Measurements from ENCODE around the gene RAI2. TPM values are rescaled to one million over a fixed set of nuclear protein-coding genes. Genes with fewer than 3 reads are reported as not detected.

RAI2 gene
- total RNA-seq, 1 experiment from 2014 or later: 0.77 TPM

DNA sequence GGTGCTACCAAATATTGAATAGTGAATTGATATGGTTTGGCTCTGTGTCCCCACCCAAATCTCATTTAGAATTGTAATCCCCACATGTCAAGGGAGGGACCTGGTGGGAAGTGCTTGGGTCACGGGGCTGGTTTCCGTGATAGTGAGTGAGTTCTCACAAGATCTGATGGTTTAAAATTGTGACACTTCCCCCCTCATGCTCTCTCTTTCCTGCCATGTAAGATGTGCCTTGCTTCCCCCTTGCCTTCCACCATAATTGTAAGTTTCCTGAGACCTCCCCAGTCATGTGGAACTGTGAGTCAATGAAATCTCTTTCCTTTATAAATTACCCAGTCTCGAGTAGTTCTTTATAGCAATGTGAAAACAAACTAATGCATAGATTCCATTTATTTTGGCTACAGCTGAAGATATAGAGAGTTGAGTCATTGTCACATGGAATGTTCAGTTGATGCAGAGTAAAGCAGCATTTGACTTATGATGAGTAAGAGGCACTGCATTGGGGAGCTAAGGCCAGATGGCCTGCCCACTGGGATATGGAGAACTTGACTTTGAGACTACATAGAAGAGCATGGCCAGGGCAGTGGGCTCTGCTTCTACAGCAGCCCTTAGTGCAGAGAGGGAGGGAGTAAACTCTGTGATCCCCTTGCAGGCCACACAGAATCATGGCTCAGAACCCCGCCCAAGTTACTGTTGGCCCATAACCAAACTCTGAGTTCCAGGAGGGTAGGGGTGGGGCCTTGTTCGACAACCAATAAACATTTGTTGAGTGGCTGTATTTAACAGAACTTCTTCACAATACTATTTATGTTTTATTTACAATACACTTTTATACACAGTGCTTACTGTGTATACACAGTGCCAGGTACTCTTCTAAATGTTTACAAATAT is 34.2 kb downstream of the RAI2 start:
- no peak for ATAC-seq
- Mint-ChIP-seq H3K4me3 (no peak overlapping the region), H3K27me3 (ENCODE audit: low read depth) (no peaks in the 10 kb centered on the region; the same call in 1 of the 2 replicates), H3K27ac (no peak overlapping the region), H3K9me3 (peaks cover 5% of the 10 kb centered on the region), H3K4me1 (peaks cover 3% of the 10 kb centered on the region; the same call in 1 of the 2 replicates), H3K36me3 (0 out of 2 replicates have a peak, but pooled peaks cover 3% of the 10 kb centered on the region)
- ChIA-PET CTCF (no interaction called here), POLR2A (no interaction called here)
- DNase-seq (ENCODE audit: low spot score): no peak
- TF ChIP-seq, protein P1, sequence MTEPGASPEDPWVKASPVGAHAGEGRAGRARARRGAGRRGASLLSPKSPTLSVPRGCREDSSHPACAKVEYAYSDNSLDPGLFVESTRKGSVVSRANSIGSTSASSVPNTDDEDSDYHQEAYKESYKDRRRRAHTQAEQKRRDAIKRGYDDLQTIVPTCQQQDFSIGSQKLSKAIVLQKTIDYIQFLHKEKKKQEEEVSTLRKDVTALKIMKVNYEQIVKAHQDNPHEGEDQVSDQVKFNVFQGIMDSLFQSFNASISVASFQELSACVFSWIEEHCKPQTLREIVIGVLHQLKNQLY (CRISPR knock-in tag; IDR thresholded peaks at IDR 0.05): no peak
- TF ChIP-seq, protein P2, sequence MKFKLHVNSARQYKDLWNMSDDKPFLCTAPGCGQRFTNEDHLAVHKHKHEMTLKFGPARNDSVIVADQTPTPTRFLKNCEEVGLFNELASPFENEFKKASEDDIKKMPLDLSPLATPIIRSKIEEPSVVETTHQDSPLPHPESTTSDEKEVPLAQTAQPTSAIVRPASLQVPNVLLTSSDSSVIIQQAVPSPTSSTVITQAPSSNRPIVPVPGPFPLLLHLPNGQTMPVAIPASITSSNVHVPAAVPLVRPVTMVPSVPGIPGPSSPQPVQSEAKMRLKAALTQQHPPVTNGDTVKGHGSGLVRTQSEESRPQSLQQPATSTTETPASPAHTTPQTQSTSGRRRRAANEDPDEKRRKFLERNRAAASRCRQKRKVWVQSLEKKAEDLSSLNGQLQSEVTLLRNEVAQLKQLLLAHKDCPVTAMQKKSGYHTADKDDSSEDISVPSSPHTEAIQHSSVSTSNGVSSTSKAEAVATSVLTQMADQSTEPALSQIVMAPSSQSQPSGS (CRISPR knock-in tag; IDR thresholded peaks at IDR 0.05; ENCODE audit: borderline replicate concordance, low read depth): no peak
- TF ChIP-seq GRHL2 (CRISPR knock-in tag; IDR thresholded peaks at IDR 0.05; ENCODE audit: insufficient replicate concordance, severe bottlenecking): no peak
- TF ChIP-seq TCF7 (CRISPR knock-in tag; IDR thresholded peaks at IDR 0.05; ENCODE audit: low read depth): no peak
- TF ChIP-seq, protein P3, sequence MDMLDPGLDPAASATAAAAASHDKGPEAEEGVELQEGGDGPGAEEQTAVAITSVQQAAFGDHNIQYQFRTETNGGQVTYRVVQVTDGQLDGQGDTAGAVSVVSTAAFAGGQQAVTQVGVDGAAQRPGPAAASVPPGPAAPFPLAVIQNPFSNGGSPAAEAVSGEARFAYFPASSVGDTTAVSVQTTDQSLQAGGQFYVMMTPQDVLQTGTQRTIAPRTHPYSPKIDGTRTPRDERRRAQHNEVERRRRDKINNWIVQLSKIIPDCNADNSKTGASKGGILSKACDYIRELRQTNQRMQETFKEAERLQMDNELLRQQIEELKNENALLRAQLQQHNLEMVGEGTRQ (CRISPR knock-in tag; IDR thresholded peaks at IDR 0.05): no peak
- TF ChIP-seq, protein P4, sequence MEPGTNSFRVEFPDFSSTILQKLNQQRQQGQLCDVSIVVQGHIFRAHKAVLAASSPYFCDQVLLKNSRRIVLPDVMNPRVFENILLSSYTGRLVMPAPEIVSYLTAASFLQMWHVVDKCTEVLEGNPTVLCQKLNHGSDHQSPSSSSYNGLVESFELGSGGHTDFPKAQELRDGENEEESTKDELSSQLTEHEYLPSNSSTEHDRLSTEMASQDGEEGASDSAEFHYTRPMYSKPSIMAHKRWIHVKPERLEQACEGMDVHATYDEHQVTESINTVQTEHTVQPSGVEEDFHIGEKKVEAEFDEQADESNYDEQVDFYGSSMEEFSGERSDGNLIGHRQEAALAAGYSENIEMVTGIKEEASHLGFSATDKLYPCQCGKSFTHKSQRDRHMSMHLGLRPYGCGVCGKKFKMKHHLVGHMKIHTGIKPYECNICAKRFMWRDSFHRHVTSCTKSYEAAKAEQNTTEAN (CRISPR knock-in tag; IDR thresholded peaks at IDR 0.05): no peak
- TF ChIP-seq, protein P5, sequence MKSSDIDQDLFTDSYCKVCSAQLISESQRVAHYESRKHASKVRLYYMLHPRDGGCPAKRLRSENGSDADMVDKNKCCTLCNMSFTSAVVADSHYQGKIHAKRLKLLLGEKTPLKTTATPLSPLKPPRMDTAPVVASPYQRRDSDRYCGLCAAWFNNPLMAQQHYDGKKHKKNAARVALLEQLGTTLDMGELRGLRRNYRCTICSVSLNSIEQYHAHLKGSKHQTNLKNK (CRISPR knock-in tag; IDR thresholded peaks at IDR 0.05): no peak
- TF ChIP-seq, protein P6, sequence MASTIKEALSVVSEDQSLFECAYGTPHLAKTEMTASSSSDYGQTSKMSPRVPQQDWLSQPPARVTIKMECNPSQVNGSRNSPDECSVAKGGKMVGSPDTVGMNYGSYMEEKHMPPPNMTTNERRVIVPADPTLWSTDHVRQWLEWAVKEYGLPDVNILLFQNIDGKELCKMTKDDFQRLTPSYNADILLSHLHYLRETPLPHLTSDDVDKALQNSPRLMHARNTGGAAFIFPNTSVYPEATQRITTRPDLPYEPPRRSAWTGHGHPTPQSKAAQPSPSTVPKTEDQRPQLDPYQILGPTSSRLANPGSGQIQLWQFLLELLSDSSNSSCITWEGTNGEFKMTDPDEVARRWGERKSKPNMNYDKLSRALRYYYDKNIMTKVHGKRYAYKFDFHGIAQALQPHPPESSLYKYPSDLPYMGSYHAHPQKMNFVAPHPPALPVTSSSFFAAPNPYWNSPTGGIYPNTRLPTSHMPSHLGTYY (CRISPR knock-in tag; IDR thresholded peaks at IDR 0.05): no peak
- no peak for TF ChIP-seq JUN (CRISPR knock-in tag; IDR thresholded peaks at IDR 0.05)
- no peak for TF ChIP-seq JAZF1 (CRISPR knock-in tag; IDR thresholded peaks at IDR 0.05)
- TF ChIP-seq, protein P7, sequence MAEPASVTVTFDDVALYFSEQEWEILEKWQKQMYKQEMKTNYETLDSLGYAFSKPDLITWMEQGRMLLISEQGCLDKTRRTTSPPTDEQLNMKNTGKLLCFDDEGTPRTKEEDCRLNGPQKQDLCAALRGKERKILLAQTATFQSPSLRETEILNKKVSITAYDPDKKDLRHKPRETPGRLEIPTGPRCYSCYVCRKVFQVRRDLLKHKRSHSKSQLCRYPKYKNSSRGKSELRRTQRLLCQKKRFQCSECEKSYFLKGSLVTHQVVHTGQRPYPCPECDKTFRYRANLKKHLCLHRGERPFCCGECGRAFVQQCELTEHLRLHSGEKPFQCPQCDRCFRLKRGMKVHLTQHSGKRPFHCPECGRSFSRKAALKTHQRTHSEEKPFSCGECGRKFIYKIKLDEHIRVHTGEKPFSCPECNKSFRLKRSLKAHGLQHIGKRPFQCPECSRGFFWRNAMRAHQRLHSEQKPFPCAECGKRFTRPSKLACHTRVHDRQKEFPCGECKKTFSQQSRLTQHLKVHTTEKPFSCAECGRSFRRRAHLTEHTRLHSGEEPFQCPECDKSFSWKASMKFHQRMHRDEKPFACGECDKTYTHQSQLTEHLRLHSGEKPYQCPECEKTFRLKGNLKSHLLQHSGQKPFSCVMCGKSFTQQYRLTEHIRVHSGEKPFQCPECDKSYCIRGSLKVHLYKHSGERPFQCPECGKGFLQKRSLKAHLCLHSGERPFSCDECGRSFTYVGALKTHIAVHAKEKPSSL (CRISPR knock-in tag; conservative IDR thresholded peaks at IDR 0.05): no peak
- TF ChIP-seq, protein P8, sequence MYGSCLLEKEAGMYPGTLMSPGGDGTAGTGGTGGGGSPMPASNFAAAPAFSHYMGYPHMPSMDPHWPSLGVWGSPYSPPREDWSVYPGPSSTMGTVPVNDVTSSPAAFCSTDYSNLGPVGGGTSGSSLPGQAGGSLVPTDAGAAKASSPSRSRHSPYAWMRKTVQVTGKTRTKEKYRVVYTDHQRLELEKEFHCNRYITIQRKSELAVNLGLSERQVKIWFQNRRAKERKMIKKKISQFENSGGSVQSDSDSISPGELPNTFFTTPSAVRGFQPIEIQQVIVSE (CRISPR knock-in tag; IDR thresholded peaks at IDR 0.05; ENCODE audit: borderline replicate concordance): no peak
- no peak for TF ChIP-seq ZNF232 (CRISPR knock-in tag; IDR thresholded peaks at IDR 0.05)
- TF ChIP-seq ATF1 (CRISPR knock-in tag; IDR thresholded peaks at IDR 0.05): no peak
- TF ChIP-seq ZNF317 (CRISPR knock-in tag; IDR thresholded peaks at IDR 0.05; ENCODE audit: borderline replicate concordance, low read depth): no peak
- TF ChIP-seq MYBL2 (CRISPR knock-in tag; IDR thresholded peaks at IDR 0.05): no peak
- TF ChIP-seq EMX1 (CRISPR knock-in tag; IDR thresholded peaks at IDR 0.05): no peak
- TF ChIP-seq ZNF423 (CRISPR knock-in tag; IDR thresholded peaks at IDR 0.05): no peak
- TF ChIP-seq HMGA2 (CRISPR knock-in tag; IDR thresholded peaks at IDR 0.05): no peak
- TF ChIP-seq SMAD3 (CRISPR knock-in tag; IDR thresholded peaks at IDR 0.05; ENCODE audit: borderline replicate concordance): no peak
